Activated T-cell treated with anti-CD3 and anti-CD28 coated beads for 4 hours (primary cell): ENCODE data around the gene PLCB2.

Experiments used
- DNase-seq: peaks from one replicate; pipeline ENCODE4 v3.0.0-alpha.2; 2020

Gene PLCB2

GRCh38 chr15:40301467-40302179 lies 6.1 kb downstream of the PLCB2 start:
- DNase-seq = no peak

GRCh38 chr15:40300771-40301170 lies 7.0 kb downstream of the PLCB2 start:
- no peak for DNase-seq

GRCh38 chr15:40300367-40300766 lies 7.4 kb downstream of the PLCB2 start:
- DNase-seq = no peak

DNA sequence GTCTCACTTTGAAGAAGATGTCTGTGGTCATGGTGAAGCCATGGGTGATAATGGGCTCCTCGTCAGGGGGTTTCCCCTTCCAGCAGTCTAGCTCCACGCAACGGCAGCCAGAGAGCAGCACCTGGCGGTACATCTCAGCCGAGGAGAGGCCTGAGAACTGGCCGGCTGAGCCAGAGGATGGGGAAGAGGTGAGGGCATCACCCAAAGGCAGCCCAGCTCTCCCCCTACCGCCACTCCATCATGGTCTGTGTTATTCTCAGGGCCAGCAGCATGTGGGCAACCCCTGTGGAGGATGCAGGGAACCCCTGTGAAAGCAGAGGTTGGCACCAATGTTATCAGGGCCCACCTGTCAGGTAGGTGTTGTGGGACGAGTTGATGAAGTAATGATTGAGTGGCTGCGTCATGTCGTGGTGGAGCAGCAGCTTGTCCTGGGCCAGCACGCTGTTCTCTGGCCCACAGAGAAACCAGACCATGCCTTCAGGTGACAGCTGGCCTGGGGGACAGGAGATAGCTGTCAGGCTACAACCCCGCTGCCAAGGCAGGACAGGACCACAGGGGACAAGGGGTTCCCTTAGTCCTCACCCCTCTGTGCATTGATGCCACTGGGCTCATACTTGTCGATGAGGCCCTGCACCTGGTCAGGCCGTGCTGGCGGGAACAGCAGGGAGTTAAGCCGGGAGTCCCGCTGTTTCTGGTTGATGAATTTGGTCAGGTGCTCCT lies 9.4 kb downstream of the PLCB2 start:
- no peak for DNase-seq

DNA sequence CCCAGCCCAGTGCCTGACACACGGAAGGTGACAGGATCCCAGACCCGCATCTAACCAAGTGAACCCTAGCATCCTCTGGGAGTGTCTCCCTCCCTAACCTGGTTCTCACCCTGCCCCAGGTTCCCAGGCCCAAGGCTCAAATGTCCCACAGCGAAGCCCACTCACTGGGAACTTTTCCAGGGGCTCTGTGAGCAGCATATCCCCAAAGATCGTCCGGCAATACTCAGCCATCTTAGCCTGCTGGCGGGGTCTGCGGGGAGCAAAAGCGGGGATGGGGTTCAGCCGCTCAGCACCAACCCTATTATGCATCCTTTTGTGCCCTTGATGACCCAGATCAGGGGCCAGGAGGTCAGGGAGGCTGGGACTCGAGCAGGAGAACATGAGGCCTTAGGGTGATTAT lies 10.4 kb downstream of the PLCB2 start:
- DNase-seq = no peak

GRCh38 chr15:40296561-40297230 lies 11.0 kb downstream of the PLCB2 start:
- no peak for DNase-seq

GRCh38 chr15:40295877-40296560 lies 11.7 kb downstream of the PLCB2 start:
- DNase-seq = no peak

DNA sequence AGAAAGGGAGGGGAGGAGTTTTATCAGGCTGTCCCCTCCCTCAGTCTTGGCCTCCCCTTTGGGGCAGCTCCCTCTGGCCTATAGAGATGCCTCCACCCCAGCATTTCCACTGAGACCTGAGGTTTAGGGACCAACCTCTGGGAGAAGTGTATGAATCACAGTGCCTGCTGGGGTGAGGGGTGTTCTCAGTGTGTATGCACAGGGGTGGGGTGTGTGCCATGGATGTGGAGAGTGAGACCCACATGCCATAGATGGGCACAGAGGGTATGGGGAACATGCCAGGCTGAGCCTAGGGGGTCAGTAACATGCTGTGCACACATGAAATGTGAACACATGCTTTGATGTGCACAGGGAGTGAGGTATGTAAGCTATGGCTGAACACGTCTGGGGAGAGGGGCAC lies 12.4 kb downstream of the PLCB2 start:
- DNase-seq = no peak

- DNase-seq = no peak
These were observed 13.5 kb downstream of the PLCB2 start for GRCh38 chr15:40293905-40294895.

DNA sequence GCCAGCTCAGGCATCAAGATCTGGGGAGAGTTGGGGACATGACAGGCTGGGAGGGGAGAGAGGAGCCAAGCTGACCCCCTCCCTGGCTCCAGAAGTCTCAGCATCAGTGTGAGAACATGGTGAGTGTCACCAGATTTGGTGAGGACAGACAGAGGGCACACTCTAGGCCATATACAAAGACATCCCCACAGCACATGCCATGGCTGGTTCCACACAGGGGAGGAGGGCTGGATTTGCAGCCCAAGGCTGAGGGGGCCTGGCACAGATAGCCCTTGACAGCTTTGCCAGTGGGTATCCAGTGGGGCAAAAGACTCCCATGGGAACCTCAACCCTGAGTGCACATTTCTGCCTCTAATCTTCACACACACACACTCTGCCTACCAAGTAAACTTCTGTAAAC lies 14.7 kb downstream of the PLCB2 start:
- DNase-seq = no peak

DNA sequence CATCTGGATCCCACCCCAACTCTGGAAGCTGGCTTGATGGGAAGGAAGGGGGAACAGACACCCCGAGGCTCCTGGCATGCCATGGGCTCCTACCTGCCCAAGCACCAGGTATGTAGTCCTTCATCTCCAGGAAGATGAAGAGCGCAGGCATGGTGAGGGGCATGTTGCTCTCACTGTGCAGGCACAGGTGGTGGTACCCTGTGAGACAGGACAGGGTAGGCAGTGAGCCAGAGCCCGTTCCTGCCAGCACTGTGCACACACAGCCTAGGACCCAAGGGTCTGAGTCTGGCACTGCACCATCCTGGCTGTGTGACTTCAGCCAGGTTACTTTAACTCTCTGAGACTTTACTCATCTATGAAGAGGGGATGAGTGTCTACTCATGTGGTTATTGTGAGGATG lies 15.5 kb downstream of the PLCB2 start:
- no peak for DNase-seq

GRCh38 chr15:40290918-40291574 lies 16.7 kb downstream of the PLCB2 start:
- no peak for DNase-seq

- no peak for DNase-seq
These were observed 17.2 kb downstream of the PLCB2 start for GRCh38 chr15:40290545-40290917.

DNA sequence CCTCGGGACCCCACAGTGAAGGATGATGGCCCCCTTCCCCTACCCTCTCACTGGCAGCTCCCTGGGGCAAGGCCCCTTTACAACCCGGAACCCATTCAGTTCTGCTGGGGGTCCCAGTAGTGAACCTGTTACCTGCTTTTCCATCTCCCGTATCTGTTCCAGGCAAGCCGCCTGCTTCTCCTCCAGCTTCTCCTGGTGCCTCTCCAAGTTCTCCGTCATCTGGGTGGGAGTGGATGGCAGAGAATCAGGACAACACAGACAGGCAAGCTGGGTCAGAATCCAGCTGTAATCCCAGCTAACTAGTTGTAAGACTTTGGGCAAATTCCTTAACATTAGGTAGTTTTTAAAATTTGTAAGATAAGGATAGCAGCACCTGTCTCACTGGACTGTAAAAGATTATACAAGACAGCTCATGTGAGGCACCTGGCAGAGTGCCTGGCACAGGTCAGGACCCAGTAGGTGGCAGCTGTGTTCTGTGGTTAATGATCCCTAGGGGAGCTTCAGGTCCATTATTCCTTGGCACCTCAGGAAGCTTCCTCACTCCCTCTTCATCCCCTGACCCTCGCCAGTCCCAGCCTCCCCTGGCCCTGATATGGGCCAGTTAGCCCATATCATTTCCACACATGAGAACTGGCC lies 18.5 kb downstream of the PLCB2 start:
- DNase-seq = no peak

DNA sequence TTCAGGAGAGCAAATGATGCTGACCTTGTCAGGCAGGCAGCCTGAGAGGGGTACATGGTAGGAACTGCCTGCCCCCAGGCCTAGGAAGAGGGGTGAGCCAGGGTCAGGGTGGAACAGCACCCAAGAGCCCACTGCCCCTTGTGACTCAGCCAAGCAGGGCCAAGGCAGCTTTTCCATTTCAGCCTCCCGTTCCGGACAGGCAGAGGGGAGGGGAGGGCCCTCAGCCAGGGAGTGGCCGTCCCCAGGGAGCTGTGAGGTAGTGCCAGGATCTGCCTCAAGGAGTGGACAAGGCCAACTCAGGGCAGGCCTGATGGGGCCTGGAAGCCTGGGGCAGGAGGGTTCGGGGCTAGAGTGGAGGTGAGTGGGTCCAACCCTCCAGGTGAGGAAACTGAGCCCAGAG lies 19.8 kb downstream of the PLCB2 start:
- no peak for DNase-seq

DNA sequence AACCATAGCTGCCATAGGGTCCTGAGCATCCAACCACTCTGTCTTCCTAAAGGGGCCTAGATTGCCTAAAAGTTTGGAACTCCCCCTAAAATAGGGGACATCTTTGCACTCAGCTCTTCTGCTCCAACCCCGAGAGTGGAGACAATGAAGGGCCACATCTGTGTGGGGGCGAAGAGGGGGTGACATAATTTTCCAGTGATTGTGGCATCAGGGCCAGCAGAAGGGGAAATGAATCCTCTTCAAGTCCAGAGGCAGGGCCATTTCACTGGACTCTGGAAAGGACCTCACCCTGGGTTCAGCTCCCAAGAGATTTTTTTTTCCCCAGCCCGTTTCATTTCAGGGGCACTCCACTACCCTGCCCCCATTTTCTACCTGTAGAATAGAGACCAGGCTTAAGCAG lies 20.2 kb downstream of the PLCB2 start:
- DNase-seq = no peak

DNA sequence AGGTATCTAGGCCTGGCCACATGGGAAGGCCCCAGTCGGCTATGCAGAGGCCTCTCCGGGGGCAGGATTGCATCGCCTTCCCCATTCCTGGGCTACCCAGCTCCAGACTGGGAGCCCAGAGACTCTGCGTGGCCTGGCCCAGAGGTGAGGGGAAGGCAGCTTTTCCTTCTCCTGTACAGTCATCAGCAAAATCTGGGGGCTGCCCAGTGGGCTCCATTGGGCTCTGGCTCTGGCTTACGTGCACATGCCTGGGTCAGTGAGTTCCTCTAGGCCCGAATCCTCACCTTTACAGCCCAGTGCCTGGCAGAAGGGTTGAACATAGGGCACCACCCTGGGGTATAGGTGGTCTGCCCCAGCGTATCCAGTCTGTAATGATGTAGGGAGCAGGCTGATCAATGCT lies 20.9 kb downstream of the PLCB2 start:
- no peak for DNase-seq

GRCh38 chr15:40286061-40286532 lies 21.6 kb downstream of the PLCB2 start:
- no peak for DNase-seq

GRCh38 chr15:40285554-40286011 lies 22.2 kb downstream of the PLCB2 start:
- no peak for DNase-seq

DNA sequence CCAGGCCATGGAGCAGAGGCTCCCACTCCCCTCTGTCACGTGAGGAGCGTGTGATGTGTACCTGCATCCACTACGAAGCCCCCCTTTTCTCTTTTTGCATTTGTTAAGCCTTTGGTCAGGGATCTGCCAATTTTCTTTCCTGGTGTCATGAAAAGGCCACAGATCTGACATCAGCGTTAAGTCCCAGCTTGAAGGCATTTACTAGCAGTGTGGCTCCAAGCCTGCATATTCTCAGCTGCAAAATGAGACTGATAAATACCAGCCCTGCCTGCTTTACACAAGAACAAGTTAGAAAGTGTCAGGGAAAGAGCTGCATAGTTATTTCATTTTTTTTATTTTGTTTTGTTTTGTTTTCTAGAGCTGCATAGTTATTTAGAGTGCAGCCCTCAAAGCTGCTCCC lies 22.6 kb downstream of the PLCB2 start:
- no peak for DNase-seq
